ENCODE data around the gene GAL. TPM values are rescaled to one million over a fixed set of nuclear protein-coding genes. Genes with fewer than 3 reads are reported as not detected.

The GAL gene
- total RNA-seq, 6 experiments from 2014 or later = 0.49 TPM; not detected in 5

DNA sequence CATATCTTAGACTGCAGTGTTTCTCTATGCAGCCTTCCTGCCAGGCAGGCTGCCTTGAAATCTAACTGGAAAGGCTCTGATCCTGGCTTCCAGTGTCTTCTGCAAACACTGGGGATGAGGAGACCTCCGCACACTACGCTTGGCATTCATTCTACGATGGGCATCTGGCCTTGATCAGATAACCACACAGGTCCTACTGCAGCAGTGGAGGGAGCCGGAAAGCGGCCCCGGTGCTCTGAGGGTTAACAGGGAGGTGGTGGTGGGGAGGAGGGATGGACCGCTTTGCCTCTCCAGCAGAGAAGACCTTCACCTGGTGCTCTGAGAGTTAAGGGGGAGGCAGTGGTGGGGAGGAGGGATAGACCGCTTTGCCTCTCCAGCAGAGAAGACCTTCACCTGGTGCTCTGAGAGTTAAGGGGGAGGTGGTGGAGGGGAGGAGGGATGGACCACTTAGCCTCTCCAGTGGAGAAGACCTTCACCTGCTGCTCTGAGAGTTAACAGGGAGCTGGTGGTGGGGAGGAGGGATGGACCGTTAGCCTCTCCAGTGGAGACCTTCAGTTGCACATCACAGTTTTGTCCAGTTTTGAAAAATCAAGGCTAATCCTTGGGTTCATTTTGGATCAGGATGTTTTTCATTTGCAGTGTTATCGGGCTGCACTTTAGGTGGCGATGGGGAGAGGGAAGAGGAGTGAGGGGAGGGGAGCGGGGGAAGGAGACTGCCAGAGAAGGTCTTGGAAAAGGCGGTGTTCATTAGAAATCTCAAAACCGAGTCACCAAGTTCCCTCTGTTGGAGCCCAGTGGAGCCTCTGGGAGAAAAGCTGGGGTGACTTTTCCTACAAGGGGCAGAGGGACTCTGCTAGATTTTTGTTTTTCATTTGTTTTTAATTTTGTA is 5.6 kb downstream of the GAL start:
- no peaks in the 10 kb centered on the region for H3K36me3 ChIP-seq
- H3K27me3 ChIP-seq = peaks cover 0 to 6% of the 10 kb centered on the region in 2 donors
- peak in 1 of 3 donors; percentile 22 for DNase-seq
- intact Hi-C loops (cut with DNase I) = no loop called here
- peaks cover 0 to under 1% (median 0%) of the 10 kb centered on the region in 4 donors for H3K4me1 ChIP-seq
- no peak for TF ChIP-seq POLR2A (IDR thresholded peaks at IDR 0.05)
- TF ChIP-seq, protein P1, sequence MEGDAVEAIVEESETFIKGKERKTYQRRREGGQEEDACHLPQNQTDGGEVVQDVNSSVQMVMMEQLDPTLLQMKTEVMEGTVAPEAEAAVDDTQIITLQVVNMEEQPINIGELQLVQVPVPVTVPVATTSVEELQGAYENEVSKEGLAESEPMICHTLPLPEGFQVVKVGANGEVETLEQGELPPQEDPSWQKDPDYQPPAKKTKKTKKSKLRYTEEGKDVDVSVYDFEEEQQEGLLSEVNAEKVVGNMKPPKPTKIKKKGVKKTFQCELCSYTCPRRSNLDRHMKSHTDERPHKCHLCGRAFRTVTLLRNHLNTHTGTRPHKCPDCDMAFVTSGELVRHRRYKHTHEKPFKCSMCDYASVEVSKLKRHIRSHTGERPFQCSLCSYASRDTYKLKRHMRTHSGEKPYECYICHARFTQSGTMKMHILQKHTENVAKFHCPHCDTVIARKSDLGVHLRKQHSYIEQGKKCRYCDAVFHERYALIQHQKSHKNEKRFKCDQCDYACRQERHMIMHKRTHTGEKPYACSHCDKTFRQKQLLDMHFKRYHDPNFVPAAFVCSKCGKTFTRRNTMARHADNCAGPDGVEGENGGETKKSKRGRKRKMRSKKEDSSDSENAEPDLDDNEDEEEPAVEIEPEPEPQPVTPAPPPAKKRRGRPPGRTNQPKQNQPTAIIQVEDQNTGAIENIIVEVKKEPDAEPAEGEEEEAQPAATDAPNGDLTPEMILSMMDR (IDR thresholded peaks at IDR 0.05) = no peak
- WGBS (ENCODE audit: insufficient coverage, low coverage, low lambda C conversion rate, missing lambda C conversion rate) = 55% methylated on average over 12 of the region's 14 CpGs
- H3K4me3 ChIP-seq = no peak overlapping the region
- H3K9me3 ChIP-seq = no peaks in the 10 kb centered on the region
- no peak overlapping the region for H3K27ac ChIP-seq
- ATAC-seq = no peak

DNA sequence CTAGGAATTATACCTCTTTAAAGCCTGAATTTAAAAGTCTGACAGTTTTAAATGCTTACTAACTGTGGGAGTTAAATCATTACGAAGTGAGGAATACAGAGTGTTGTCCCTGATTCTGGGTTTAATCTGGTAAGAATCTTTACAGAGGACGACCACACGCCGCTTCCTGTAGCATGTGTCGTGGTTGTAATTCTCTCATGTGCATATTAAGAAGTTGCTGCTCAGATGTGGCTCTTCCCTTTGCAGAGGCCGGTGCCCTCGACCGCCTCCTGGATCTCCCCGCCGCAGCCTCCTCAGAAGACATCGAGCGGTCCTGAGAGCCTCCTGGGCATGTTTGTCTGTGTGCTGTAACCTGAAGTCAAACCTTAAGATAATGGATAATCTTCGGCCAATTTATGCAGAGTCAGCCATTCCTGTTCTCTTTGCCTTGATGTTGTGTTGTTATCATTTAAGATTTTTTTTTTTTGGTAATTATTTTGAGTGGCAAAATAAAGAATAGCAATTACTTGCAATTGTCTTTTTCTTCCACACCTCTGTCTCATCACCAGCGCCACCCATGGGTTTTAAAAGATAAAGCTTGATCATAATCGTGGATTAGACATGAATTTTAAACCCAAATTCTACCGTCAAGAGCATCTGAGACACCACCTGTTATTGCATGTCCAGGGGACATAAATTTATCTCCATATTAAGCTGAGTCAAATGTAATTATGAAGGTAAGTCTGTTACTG is 6.5 kb downstream of the GAL start:
- Histone ChIP-seq H3K27me3 (no peaks in the 10 kb centered on the region), H3K27ac (no peak overlapping the region), H3K9me3 (no peaks in the 10 kb centered on the region), H3K4me3 (no peak overlapping the region), H3K4me1 (no peaks in the 10 kb centered on the region), H3K36me3 (no peaks in the 10 kb centered on the region)
- DNase-seq = no peak
- intact Hi-C loops (cut with DNase I) = no loop called here
- ATAC-seq = no peak
- 56% methylated on average over 11 of the region's 16 CpGs for WGBS (ENCODE audit: insufficient coverage, low coverage, low lambda C conversion rate, missing lambda C conversion rate)
- TF ChIP-seq, protein P1 (IDR thresholded peaks at IDR 0.05) = no peak
- TF ChIP-seq POLR2A (IDR thresholded peaks at IDR 0.05) = no peak

DNA sequence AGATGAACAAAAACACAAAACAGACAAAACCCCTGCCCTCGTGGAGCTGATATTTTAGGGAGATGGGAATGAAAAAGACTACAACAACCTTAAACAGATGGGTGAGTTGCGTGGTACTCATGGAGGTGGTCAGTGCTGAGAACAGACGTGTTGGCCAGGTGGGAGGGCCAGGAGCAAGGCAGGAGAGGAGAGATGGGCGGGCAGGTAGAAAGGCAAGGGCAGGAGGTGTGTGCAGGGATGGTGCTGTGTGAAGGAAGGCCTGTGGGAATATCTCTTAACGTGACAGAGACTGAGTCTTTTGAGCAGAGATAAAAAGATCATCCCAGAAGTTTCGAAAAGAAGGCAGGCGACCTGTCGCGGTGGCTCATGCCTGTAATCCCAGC is 7.0 kb downstream of the GAL start:
- H3K27me3 ChIP-seq = no peaks in the 10 kb centered on the region
- intact Hi-C loops (cut with DNase I) = no loop called here
- no peak for ATAC-seq
- DNase-seq = no peak
- 64% methylated on average over 8 of the region's 9 CpGs for WGBS (ENCODE audit: insufficient coverage, low coverage, low lambda C conversion rate, missing lambda C conversion rate)
- no peaks in the 10 kb centered on the region for H3K36me3 ChIP-seq
- no peaks in the 10 kb centered on the region for H3K9me3 ChIP-seq
- no peak overlapping the region for H3K4me3 ChIP-seq
- H3K4me1 ChIP-seq = no peaks in the 10 kb centered on the region
- H3K27ac ChIP-seq = no peak overlapping the region
- TF ChIP-seq POLR2A (IDR thresholded peaks at IDR 0.05) = no peak
- TF ChIP-seq, protein P1 (IDR thresholded peaks at IDR 0.05) = no peak

DNA sequence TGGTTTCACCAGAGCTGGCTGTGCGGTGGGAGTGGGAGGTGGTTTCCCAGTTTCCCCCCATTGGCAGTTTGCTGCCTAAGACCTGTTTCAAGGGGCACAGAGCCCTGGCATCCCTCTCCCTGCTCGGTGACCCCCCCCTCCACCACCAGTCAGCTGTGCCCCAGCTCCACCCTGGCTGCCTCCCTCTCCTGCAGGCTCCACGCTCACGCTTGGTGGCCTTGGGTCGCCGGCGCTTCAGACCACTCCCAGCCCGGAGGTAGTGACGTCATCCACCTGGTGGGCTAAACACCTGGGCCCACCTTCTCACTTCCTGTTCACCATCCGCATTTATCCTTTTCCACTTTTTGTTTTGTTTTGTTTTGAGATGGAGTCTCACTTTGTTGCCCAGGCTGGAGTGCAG is 7.8 kb downstream of the GAL start:
- no peak for ATAC-seq
- Histone ChIP-seq H3K9me3 (no peaks in the 10 kb centered on the region), H3K36me3 (no peaks in the 10 kb centered on the region), H3K4me1 (no peaks in the 10 kb centered on the region), H3K27ac (no peak overlapping the region), H3K27me3 (no peaks in the 10 kb centered on the region), H3K4me3 (no peak overlapping the region)
- 75% methylated on average over 4 of the region's 10 CpGs for WGBS (ENCODE audit: insufficient coverage, low coverage, low lambda C conversion rate, missing lambda C conversion rate)
- intact Hi-C loops (cut with DNase I) = no loop called here
- TF ChIP-seq, protein P1 (IDR thresholded peaks at IDR 0.05) = no peak
- DNase-seq = no peak
